ENCODE results near the gene ARHGAP33.

The ARHGAP33 gene

GRCh38 chr19:35738887-35739229 is 36.5 kb upstream of the ARHGAP33 start:
- no peaks in the 10 kb centered on the region for H3K27me3 ChIP-seq (ENCODE audit: insufficient read depth, low read length, poor library complexity)
- H3K4me2 ChIP-seq (ENCODE audit: insufficient read depth, low read length): no peak overlapping the region
- no peak overlapping the region for H3K27ac ChIP-seq (ENCODE audit: low read length)
- H2AFZ ChIP-seq (ENCODE audit: low read depth, low read length): no peak overlapping the region
- H3K9me3 ChIP-seq (ENCODE audit: insufficient read depth, low read length, severe bottlenecking): no peaks in the 10 kb centered on the region
- peaks cover 60% of the 10 kb centered on the region for H3K36me3 ChIP-seq (ENCODE audit: insufficient read depth, low read length)
- H3K79me2 ChIP-seq (ENCODE audit: insufficient read depth, low read length): 0 out of 2 replicates have a peak, but pooled peaks cover 3% of the 10 kb centered on the region
- H4K20me1 ChIP-seq (ENCODE audit: insufficient read depth, low read length): peaks cover 13% of the 10 kb centered on the region; the same call in 1 of the 2 replicates
- no peak overlapping the region for H3K9ac ChIP-seq (ENCODE audit: low read depth, low read length)
- no peak for DNase-seq
- TF ChIP-seq CTCF (IDR thresholded peaks at IDR 0.05; ENCODE audit: borderline replicate concordance, extremely low read depth, low read length, poor library complexity, severe bottlenecking) (no peak), EZH2 (IDR thresholded peaks at IDR 0.05; ENCODE audit: borderline replicate concordance, low read depth, low read length, severe bottlenecking) (no peak)
- no peak for ATAC-seq (ENCODE audit: insufficient read depth, low read depth)
- H3K4me1 ChIP-seq (ENCODE audit: insufficient read depth, low read length): peaks cover 39% of the 10 kb centered on the region
- no peak overlapping the region for H3K4me3 ChIP-seq (ENCODE audit: low read depth in 1 of 2, low read length in 2 of 2)

DNA sequence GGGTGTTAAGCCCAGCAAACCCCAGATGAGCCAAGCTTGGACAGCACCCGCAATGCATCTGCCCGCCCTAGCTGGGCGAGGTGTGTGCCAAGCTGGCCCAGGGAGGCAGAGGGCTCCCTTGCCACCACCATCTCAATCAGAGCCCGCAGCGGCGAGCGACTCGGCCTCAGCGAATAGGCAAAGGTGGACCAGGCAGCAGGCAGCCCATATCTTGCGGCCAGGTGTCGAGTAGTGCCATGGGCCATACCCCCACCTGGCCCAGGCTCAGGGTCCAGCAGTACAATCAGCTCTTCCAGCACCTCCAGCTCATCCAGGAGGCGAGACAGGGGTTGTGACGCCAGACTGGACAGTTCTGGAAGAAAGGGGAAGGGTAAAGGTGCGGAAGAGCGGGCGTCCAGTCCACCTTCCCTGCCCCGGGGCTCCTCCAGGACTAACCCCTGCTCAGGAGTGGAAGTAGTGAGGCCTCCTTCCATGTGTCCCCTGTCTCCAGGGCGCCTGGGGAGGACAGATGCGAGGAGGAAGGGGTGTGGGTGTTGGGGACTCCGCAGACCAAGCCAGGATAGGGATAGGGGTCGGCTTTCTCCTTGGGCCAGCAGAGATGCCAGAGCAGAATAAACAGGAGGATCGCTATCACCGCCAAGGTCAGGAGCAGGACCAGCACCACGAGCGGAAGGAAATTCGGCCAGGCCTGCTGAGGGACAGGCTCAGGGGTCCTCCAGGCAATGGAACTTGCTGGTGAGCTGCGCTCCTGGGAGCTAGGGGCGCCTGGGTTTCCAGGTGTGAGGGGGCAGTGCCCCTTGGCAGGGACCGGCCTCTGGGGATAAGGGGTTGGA is 35.9 kb upstream of the ARHGAP33 start:
- DNase-seq (no peak), ATAC-seq (ENCODE audit: insufficient read depth, low read depth) (no peak)
- TF ChIP-seq EZH2 (IDR thresholded peaks at IDR 0.05; ENCODE audit: borderline replicate concordance, low read depth, low read length, severe bottlenecking) (no peak), CTCF (IDR thresholded peaks at IDR 0.05; ENCODE audit: borderline replicate concordance, extremely low read depth, low read length, poor library complexity, severe bottlenecking) (no peak)
- H3K27ac ChIP-seq (ENCODE audit: low read length): peak overlapping the region; percentile 64
- H3K36me3 ChIP-seq (ENCODE audit: insufficient read depth, low read length): peaks cover 57% of the 10 kb centered on the region
- peak overlapping the region; percentile 68 for H3K9ac ChIP-seq (ENCODE audit: low read depth, low read length)
- H3K27me3 ChIP-seq (ENCODE audit: insufficient read depth, low read length, poor library complexity): no peaks in the 10 kb centered on the region
- no peak overlapping the region for H2AFZ ChIP-seq (ENCODE audit: low read depth, low read length)
- H3K9me3 ChIP-seq (ENCODE audit: insufficient read depth, low read length, severe bottlenecking): no peaks in the 10 kb centered on the region
- 0 out of 2 replicates have a peak, but pooled peaks cover 6% of the 10 kb centered on the region for H4K20me1 ChIP-seq (ENCODE audit: insufficient read depth, low read length)
- peak overlapping the region; percentile 77 to 88; a peak in 3 of 4 replicates for H3K4me3 ChIP-seq (ENCODE audit: low read depth in 1 of 2, low read length in 2 of 2)
- H3K4me1 ChIP-seq (ENCODE audit: insufficient read depth, low read length): peaks cover 46% of the 10 kb centered on the region
- H3K79me2 ChIP-seq (ENCODE audit: insufficient read depth, low read length): peaks cover 9% of the 10 kb centered on the region; the same call in 1 of the 2 replicates
- peak overlapping the region; percentile 99 for H3K4me2 ChIP-seq (ENCODE audit: insufficient read depth, low read length)

- peak overlapping the region; percentile 64 for H3K27ac ChIP-seq (ENCODE audit: low read length)
- TF ChIP-seq CTCF (IDR thresholded peaks at IDR 0.05; ENCODE audit: borderline replicate concordance, extremely low read depth, low read length, poor library complexity, severe bottlenecking) (peak; percentile 15), EZH2 (IDR thresholded peaks at IDR 0.05; ENCODE audit: borderline replicate concordance, low read depth, low read length, severe bottlenecking) (no peak)
- peak overlapping the region; percentile 77 to 88; a peak in 3 of 4 replicates for H3K4me3 ChIP-seq (ENCODE audit: low read depth in 1 of 2, low read length in 2 of 2)
- H3K79me2 ChIP-seq (ENCODE audit: insufficient read depth, low read length): peaks cover 11% of the 10 kb centered on the region; the same call in 1 of the 2 replicates
- H3K4me1 ChIP-seq (ENCODE audit: insufficient read depth, low read length): peaks cover 49% of the 10 kb centered on the region
- H3K9me3 ChIP-seq (ENCODE audit: insufficient read depth, low read length, severe bottlenecking): no peaks in the 10 kb centered on the region
- peak overlapping the region; percentile 99 for H3K4me2 ChIP-seq (ENCODE audit: insufficient read depth, low read length)
- no peak for DNase-seq
- ATAC-seq (ENCODE audit: insufficient read depth, low read depth): peak; percentile 41
- H2AFZ ChIP-seq (ENCODE audit: low read depth, low read length): peak overlapping the region; percentile 93
- H4K20me1 ChIP-seq (ENCODE audit: insufficient read depth, low read length): 0 out of 2 replicates have a peak, but pooled peaks cover 6% of the 10 kb centered on the region
- H3K27me3 ChIP-seq (ENCODE audit: insufficient read depth, low read length, poor library complexity): no peaks in the 10 kb centered on the region
- H3K9ac ChIP-seq (ENCODE audit: low read depth, low read length): peak overlapping the region; percentile 68
- peaks cover 51% of the 10 kb centered on the region for H3K36me3 ChIP-seq (ENCODE audit: insufficient read depth, low read length)
Observed at GRCh38 chr19:35740108-35740422, 35.3 kb upstream of the ARHGAP33 start.

Measured in DND-41 (cell line).